H1 (cell line): Measurements from ENCODE around the gene TFPT.

ENCODE experiments used
- CREB1 ChIP-seq: IDR thresholded peaks from 2 replicates; pipeline ENCODE4 v1.6.1; 2012; ENCODE audit warnings: inconsistent platforms
- E2F6 ChIP-seq: IDR thresholded peaks from 2 replicates; pipeline ENCODE4 v1.6.1; 2012; ENCODE audit warnings: inconsistent platforms
- EGR1 ChIP-seq: IDR thresholded peaks from 2 replicates; pipeline ENCODE4 v1.6.1; 2011; ENCODE audit warnings: low read depth, low read length, borderline replicate concordance
- HDAC2 ChIP-seq, 2 experiments: fragments of 300-600 bp in 1 of 2; sonication (generic) in 1 of 2; IDR thresholded peaks; 2 replicates each; pipeline ENCODE4 v1.6.1; 2011 to 2012; ENCODE audit warnings: low read depth in 2 of 2, low read length in 2 of 2, mild to moderate bottlenecking in 2 of 2, moderate library complexity in 2 of 2, borderline replicate concordance in 1 of 2, inconsistent platforms in 1 of 2
- NANOG ChIP-seq: IDR thresholded peaks from 2 replicates; pipeline ENCODE4 v1.6.1; 2011; ENCODE audit warnings: low read length, low read depth, mild to moderate bottlenecking, inconsistent platforms; ENCODE audit not compliant: insufficient read depth, poor library complexity, severe bottlenecking
- POLR2AphosphoS5 ChIP-seq: IDR thresholded peaks from 2 replicates; pipeline ENCODE4 v1.6.1; 2011; ENCODE audit warnings: low read depth, low read length
- RBBP5 ChIP-seq: IDR thresholded peaks from 2 replicates; pipeline ENCODE4 v1.7.1; 2012; ENCODE audit warnings: low read depth, mild to moderate bottlenecking, inconsistent platforms, low read length, moderate library complexity, borderline replicate concordance
- SIRT6 ChIP-seq: IDR thresholded peaks from one replicate; pipeline ENCODE4 v1.7.1; 2012; ENCODE audit warnings: low read length, inconsistent platforms
- YY1 ChIP-seq: IDR thresholded peaks from 2 replicates; pipeline ENCODE4 v1.6.1; 2011; ENCODE audit warnings: low read depth, mild to moderate bottlenecking, low read length
- TF ChIP-seq, protein P1 (sequence below), 3 experiments: IDR thresholded peaks; 1 replicate in 2 of 3; 2 replicates in 1 of 3; pipeline versions ENCODE4 v1.5.1 to v1.6.1; 2011; ENCODE audit warnings: low read length in 3 of 3, mild to moderate bottlenecking in 3 of 3, inconsistent platforms in 2 of 3, low read depth in 1 of 3, moderate library complexity in 1 of 3; ENCODE audit not compliant: insufficient read depth in 1 of 3; ENCODE audit errors: control extremely low read depth in 1 of 3

- TF ChIP-seq E2F6 (no peak), CREB1 (no peak), RBBP5 (no peak), NANOG (no peak), SIRT6 (no peak), HDAC2 (IDR thresholded peaks at IDR 0.05; ENCODE audit: borderline replicate concordance in 1 of 2, low read depth in 2 of 2, low read length in 2 of 2) (no peak), POLR2AphosphoS5 (no peak), EGR1 (no peak), YY1 (no peak)
- TF ChIP-seq, protein P1, sequence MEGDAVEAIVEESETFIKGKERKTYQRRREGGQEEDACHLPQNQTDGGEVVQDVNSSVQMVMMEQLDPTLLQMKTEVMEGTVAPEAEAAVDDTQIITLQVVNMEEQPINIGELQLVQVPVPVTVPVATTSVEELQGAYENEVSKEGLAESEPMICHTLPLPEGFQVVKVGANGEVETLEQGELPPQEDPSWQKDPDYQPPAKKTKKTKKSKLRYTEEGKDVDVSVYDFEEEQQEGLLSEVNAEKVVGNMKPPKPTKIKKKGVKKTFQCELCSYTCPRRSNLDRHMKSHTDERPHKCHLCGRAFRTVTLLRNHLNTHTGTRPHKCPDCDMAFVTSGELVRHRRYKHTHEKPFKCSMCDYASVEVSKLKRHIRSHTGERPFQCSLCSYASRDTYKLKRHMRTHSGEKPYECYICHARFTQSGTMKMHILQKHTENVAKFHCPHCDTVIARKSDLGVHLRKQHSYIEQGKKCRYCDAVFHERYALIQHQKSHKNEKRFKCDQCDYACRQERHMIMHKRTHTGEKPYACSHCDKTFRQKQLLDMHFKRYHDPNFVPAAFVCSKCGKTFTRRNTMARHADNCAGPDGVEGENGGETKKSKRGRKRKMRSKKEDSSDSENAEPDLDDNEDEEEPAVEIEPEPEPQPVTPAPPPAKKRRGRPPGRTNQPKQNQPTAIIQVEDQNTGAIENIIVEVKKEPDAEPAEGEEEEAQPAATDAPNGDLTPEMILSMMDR (IDR thresholded peaks at IDR 0.05; ENCODE audit: control extremely low read depth in 1 of 3, insufficient read depth in 1 of 3, low read depth in 1 of 3, low read length in 3 of 3) = no peak
Measured at GRCh38 chr19:54121259-54121658, 5.8 kb upstream of the TFPT start.
